PFSK-1 (cell line): ENCODE results near the gene TAF4. TPM values are rescaled to one million over a fixed set of nuclear protein-coding genes. Genes with fewer than 3 reads are reported as not detected.

ENCODE experiments used
- FOXP2 ChIP-seq: optimal IDR thresholded peaks from 2 replicates; pipeline ENCODE3; 2011; ENCODE audit warnings: borderline replicate concordance, control low read depth, inconsistent platforms; ENCODE audit not compliant: insufficient read depth; ENCODE audit errors: extremely low read length, extremely low read depth
- POLR2AphosphoS5 ChIP-seq: IDR thresholded peaks from 2 replicates; pipeline ENCODE4 v1.6.1; 2012; ENCODE audit warnings: low read depth, mild to moderate bottlenecking, control low read depth, low read length, moderate library complexity
- REST ChIP-seq, 2 experiments: IDR thresholded peaks; 2 replicates each; pipeline versions ENCODE4 v1.6.1 to v1.8.0; 2011 to 2012; ENCODE audit warnings: low read depth in 2 of 2, low read length in 2 of 2, control low read depth in 1 of 2, inconsistent platforms in 1 of 2, mild to moderate bottlenecking in 1 of 2, moderate library complexity in 1 of 2; ENCODE audit not compliant: insufficient read depth in 1 of 2
- SIN3A ChIP-seq: IDR thresholded peaks from 2 replicates; pipeline ENCODE4 v1.6.1; 2012; ENCODE audit warnings: mild to moderate bottlenecking, low read length, moderate library complexity, borderline replicate concordance; ENCODE audit not compliant: insufficient read depth
- TAF1 ChIP-seq: IDR thresholded peaks from 2 replicates; pipeline ENCODE4 v1.6.1; 2012; ENCODE audit warnings: low read length, control low read depth, borderline replicate concordance; ENCODE audit not compliant: insufficient read depth
- polyA plus RNA-seq: library from polyadenylated mRNA; unstranded; fragments of >200 nt; gene quantifications from one replicate; pipeline ENCODE4 v1.2.1, GENCODE V29; 2012; ENCODE audit warnings: low read depth, missing spikeins; ENCODE audit not compliant: insufficient read length

The TAF4 gene
- polyA plus RNA-seq: 32.6 TPM

- peak in 1 of 2 experiments; percentile 29; a peak in 1 of 4 replicates for TF ChIP-seq REST (IDR thresholded peaks at IDR 0.05; ENCODE audit: insufficient read depth in 1 of 2, low read depth in 2 of 2, low read length in 2 of 2)
- TF ChIP-seq SIN3A: no peak
- TF ChIP-seq TAF1: peak; percentile 90; the same call in 1 of the 2 replicates
- TF ChIP-seq FOXP2: peak; percentile 66
- TF ChIP-seq POLR2AphosphoS5: peak; percentile 80; the same call in 1 of the 2 replicates
Measured at GRCh38 chr20:62065674-62066338, at the start of gene TAF4. Gene TAF4 (minus strand): TSS chr20:62065881. CDS start chr20:62065810, 71 bp downstream.

GRCh38 chr20:62114894-62115293 is 49.2 kb upstream of the TAF4 start:
- TF ChIP-seq REST (IDR thresholded peaks at IDR 0.05; ENCODE audit: insufficient read depth in 1 of 2, low read depth in 2 of 2, low read length in 2 of 2): no peak
- no peak for TF ChIP-seq POLR2AphosphoS5
- TF ChIP-seq TAF1: no peak
- TF ChIP-seq FOXP2: no peak
- no peak for TF ChIP-seq SIN3A

GRCh38 chr20:62112368-62112767 is 46.7 kb upstream of the TAF4 start:
- TF ChIP-seq FOXP2: no peak
- TF ChIP-seq REST (IDR thresholded peaks at IDR 0.05; ENCODE audit: insufficient read depth in 1 of 2, low read depth in 2 of 2, low read length in 2 of 2): no peak
- no peak for TF ChIP-seq POLR2AphosphoS5
- no peak for TF ChIP-seq TAF1
- no peak for TF ChIP-seq SIN3A

- TF ChIP-seq REST (IDR thresholded peaks at IDR 0.05; ENCODE audit: insufficient read depth in 1 of 2, low read depth in 2 of 2, low read length in 2 of 2) (no peak), TAF1 (no peak), FOXP2 (no peak)
Measured at GRCh38 chr20:62111148-62111547, 45.5 kb upstream of the TAF4 start.
